GM12878 (cell line): ENCODE results near the gene SEC31A. TPM values are rescaled to one million over a fixed set of nuclear protein-coding genes. Genes with fewer than 3 reads are reported as not detected.
A peak's percentile ranks its signal among the peaks of the same experiment; 100 is the strongest.

Experiments
- ATAC-seq: fragments of 200-7000 bp; cut with Tn5 transposase; 3 replicates; pipeline ENCODE4 v1.9.1; 2020; ENCODE audit warnings: mild to moderate bottlenecking, moderate library complexity
- BruUV-seq: library from RNA; stranded (reverse); fragments of 400-500 nt; replicated peaks from 2 replicates; lab custom pipeline; 2021; lab: Mats Ljungman, UMichigan
- CTCF ChIA-PET: fragments of 300-600 bp; sonication (Branson Sonifier 250); formaldehyde crosslinking; extraction: SDS; loops from one replicate; lab custom pipeline; 2021; ENCODE audit warnings: inconsistent platforms; lab: Yijun Ruan, JAX
- POLR2A ChIA-PET: fragments of 350-600 bp; formaldehyde crosslinking; extraction: SDS; loops from one replicate; lab custom pipeline; 2021; ENCODE audit warnings: inconsistent platforms; lab: Charles Lee
- RAD21 ChIA-PET: fragments of 300-600 bp; sonication (Branson Sonifier 250); formaldehyde crosslinking; loops from one replicate; lab custom pipeline; 2023; ENCODE audit warnings: antibody characterized with exemption; ENCODE audit not compliant: unreplicated experiment; lab: Charles Lee
- SMC1A ChIA-PET: fragments of 300-600 bp; sonication (Branson Sonifier 250); formaldehyde crosslinking; loops from one replicate; lab custom pipeline; 2023; ENCODE audit not compliant: unreplicated experiment, uncharacterized antibody; lab: Charles Lee
- DNase-seq: peaks from one replicate; pipeline ENCODE4 v3.0.0-alpha.2; 2011; ENCODE audit warnings: low read depth, low spot score
- FAIRE-seq: peaks from 3 replicates; lab custom pipeline; 2011; peaks lifted over from hg19 to GRCh38; lab: Jason Lieb, UNC
- H2AFZ ChIP-seq: 2 replicates; pipeline ENCODE4 v1.6.0; 2011; ENCODE audit warnings: low read depth, low read length, control low read depth; ENCODE audit not compliant: control insufficient read depth
- H3K27ac ChIP-seq: 2 replicates; pipeline ENCODE4 v1.5.1; 2011; ENCODE audit warnings: control low read depth; ENCODE audit not compliant: control insufficient read depth, insufficient read depth
- H3K27me3 ChIP-seq, 2 experiments: replicated peaks in 1 of 2; 2 replicates each; pipeline versions ENCODE4 v1.6.0 to v1.6.1; 2011; ENCODE audit warnings: low read length in 1 of 2; ENCODE audit not compliant: control insufficient read depth in 2 of 2, insufficient read depth in 2 of 2
- H3K36me3 ChIP-seq, 2 experiments: 2 replicates each; pipeline ENCODE4 v1.5.1; 2011; ENCODE audit warnings: low read length in 1 of 2; ENCODE audit not compliant: control insufficient read depth in 2 of 2, insufficient read depth in 2 of 2
- H3K4me1 ChIP-seq: 2 replicates; pipeline ENCODE4 v1.6.1; 2011; ENCODE audit warnings: mild to moderate bottlenecking, low read length, moderate library complexity, mixed read lengths; ENCODE audit not compliant: control insufficient read depth, insufficient read depth
- H3K4me2 ChIP-seq: 2 replicates; pipeline ENCODE4 v1.6.0; 2011; ENCODE audit warnings: control low read depth; ENCODE audit not compliant: control insufficient read depth, insufficient read depth
- H3K4me3 ChIP-seq: fragments of 200-600 bp; sonication (generic); 2 replicates; pipeline ENCODE4 v1.5.1; 2016
- H3K79me2 ChIP-seq: 2 replicates; pipeline ENCODE4 v1.6.0; 2011; ENCODE audit warnings: low read length; ENCODE audit not compliant: control insufficient read depth, insufficient read depth
- H3K9ac ChIP-seq: 2 replicates; pipeline ENCODE4 v1.8.0; 2011; ENCODE audit warnings: low read length, control low read depth, mixed read lengths; ENCODE audit not compliant: control insufficient read depth, insufficient read depth
- H3K9me3 ChIP-seq: replicated peaks from 3 replicates; pipeline ENCODE4 v1.5.1; 2011; ENCODE audit warnings: mild to moderate bottlenecking, low read length; ENCODE audit not compliant: control insufficient read depth, insufficient read depth
- H4K20me1 ChIP-seq: 2 replicates; pipeline ENCODE4 v1.6.0; 2011; ENCODE audit not compliant: control insufficient read depth, insufficient read depth
- BRCA1 ChIP-seq: IDR thresholded peaks from 2 replicates; pipeline ENCODE4 v1.6.1; 2011; ENCODE audit warnings: low read depth, low read length, improper control_type of control experiment
- EGR1 ChIP-seq, 2 experiments: IDR thresholded peaks; 1 replicate in 1 of 2; 2 replicates in 1 of 2; pipeline ENCODE4 v1.6.1; 2011 to 2012; ENCODE audit warnings: low read depth in 2 of 2, low read length in 2 of 2, borderline replicate concordance in 1 of 2, mild to moderate bottlenecking in 1 of 2, moderate library complexity in 1 of 2
- ESRRA ChIP-seq: IDR thresholded peaks from 2 replicates; pipeline ENCODE4 v1.6.1; 2012; ENCODE audit warnings: mild to moderate bottlenecking, low read length, improper control_type of control experiment
- MEF2A ChIP-seq: IDR thresholded peaks from 2 replicates; pipeline ENCODE4 v1.6.1; 2011; ENCODE audit warnings: low read depth, mild to moderate bottlenecking, low read length, moderate library complexity; ENCODE audit not compliant: insufficient read depth
- MEF2B ChIP-seq: fragments of 450-650 bp; IDR thresholded peaks from 2 replicates; pipeline ENCODE4 v1.6.1; 2018; ENCODE audit warnings: mild to moderate bottlenecking, moderate library complexity; ENCODE audit not compliant: partially characterized antibody, poor library complexity, severe bottlenecking
- NRF1 ChIP-seq: conservative IDR thresholded peaks from 2 replicates; pipeline ENCODE4 v1.6.1; 2011; ENCODE audit warnings: mild to moderate bottlenecking, low read depth, low read length, improper control_type of control experiment
- POLR2AphosphoS2 ChIP-seq: IDR thresholded peaks from 2 replicates; pipeline ENCODE4 v1.6.1; 2011; ENCODE audit warnings: low read depth, mild to moderate bottlenecking, low read length, improper control_type of control experiment, moderate library complexity
- RUNX3 ChIP-seq: IDR thresholded peaks from 2 replicates; pipeline ENCODE4 v1.6.1; 2012; ENCODE audit warnings: low read length, inconsistent platforms
- SMARCA5 ChIP-seq: fragments of 450-650 bp; IDR thresholded peaks from 2 replicates; pipeline ENCODE4 v1.6.1; 2017; ENCODE audit warnings: mild to moderate bottlenecking
- TAF1 ChIP-seq: IDR thresholded peaks from 2 replicates; pipeline ENCODE4 v1.6.1; 2011; ENCODE audit warnings: mild to moderate bottlenecking, low read depth, low read length, borderline replicate concordance
- YY1 ChIP-seq: IDR thresholded peaks from 2 replicates; pipeline ENCODE4 v1.6.1; 2011; ENCODE audit warnings: low read depth, mild to moderate bottlenecking, low read length
- ZNF384 ChIP-seq: IDR thresholded peaks from 2 replicates; pipeline ENCODE4 v1.6.1; 2012; ENCODE audit warnings: low read depth, mild to moderate bottlenecking, low read length, improper control_type of control experiment, borderline replicate concordance
- WGBS: methylation state at CpG from one replicate; pipeline ENCODE4 v1.1.6; 2016; ENCODE audit warnings: low lambda C conversion rate; ENCODE audit not compliant: insufficient replicate concordance, insufficient coverage; ENCODE audit errors: missing lambda C conversion rate; 5-methylcytosine and 5-hydroxymethylcytosine counted together
- in situ Hi-C: fragments of 300-500 bp; cut with MboI; formaldehyde crosslinking; loops from 9 replicates; pipeline ENCODE4 v1.14.3; 2018; ENCODE audit warnings: mixed read lengths
- intact Hi-C: fragments of 100-400 bp; cut with micrococcal nuclease; formaldehyde crosslinking; loops from one replicate; pipeline ENCODE4 v1.14.2; 2022; ENCODE audit not compliant: unreplicated experiment
- polyA plus RNA-seq, 11 experiments: library from polyadenylated mRNA; depleted of rRNA in 4 of 11; unstranded in 6 of 11; stranded (reverse) in 5 of 11; fragments of >200 nt; fragmentation: Nextera tagmentation in 4 of 11; fragmentation: Illumina TruSeq in 1 of 11; extraction: Ambion mirVana in 4 of 11; extraction: Trizol in 1 of 11; gene quantifications; 1 replicate in 1 of 11; 2 replicates in 10 of 11; pipeline versions ENCODE4 v1.2.1 to v1.2.3, GENCODE V29; 2011 to 2016; ENCODE audit warnings: inconsistent platforms in 2 of 11, missing spikeins in 2 of 11, low read depth in 1 of 11
- total RNA-seq, 4 experiments: library from RNA; depleted of rRNA in 3 of 4; stranded (reverse); fragments of >200 nt in 3 of 4; fragmentation: Illumina TruSeq in 1 of 4; extraction: Trizol in 1 of 4; gene quantifications; 2 replicates each; pipeline versions ENCODE4 v1.2.1 to v1.2.3, GENCODE V29; 2013 to 2021
- TF ChIP-seq, protein P1 (sequence below): fragments of 450-650 bp; IDR thresholded peaks from 2 replicates; pipeline ENCODE4 v1.6.1; 2018; ENCODE audit warnings: borderline replicate concordance, mild to moderate bottlenecking; ENCODE audit not compliant: partially characterized antibody
- TF ChIP-seq, protein P2 (sequence below): fragments of 450-650 bp; IDR thresholded peaks from 2 replicates; pipeline ENCODE4 v1.6.1; 2016; ENCODE audit warnings: mild to moderate bottlenecking
- TF ChIP-seq, protein P3 (sequence below): IDR thresholded peaks from 2 replicates; pipeline ENCODE4 v1.6.1; 2012; ENCODE audit warnings: low read depth, low read length, improper control_type of control experiment
- TF ChIP-seq, protein P4 (sequence below), 3 experiments: IDR thresholded peaks in 2 of 3; conservative IDR thresholded peaks in 1 of 3; 2 replicates each; pipeline ENCODE4 v1.5.1; 2011; ENCODE audit warnings: low read depth in 3 of 3, low read length in 3 of 3, mild to moderate bottlenecking in 3 of 3, control low read depth in 2 of 3, moderate library complexity in 2 of 3, inconsistent platforms in 1 of 3, mixed read lengths in 1 of 3; ENCODE audit not compliant: control insufficient read depth in 2 of 3, insufficient read depth in 1 of 3; ENCODE audit errors: extremely low read depth in 1 of 3

Gene SEC31A
- total and polyA plus RNA-seq, 10 of the 15 experiments (the other 5 are each of a cell fraction or from before 2014, with no cell fraction given), result 74.6 to 171 (median 129) TPM

DNA sequence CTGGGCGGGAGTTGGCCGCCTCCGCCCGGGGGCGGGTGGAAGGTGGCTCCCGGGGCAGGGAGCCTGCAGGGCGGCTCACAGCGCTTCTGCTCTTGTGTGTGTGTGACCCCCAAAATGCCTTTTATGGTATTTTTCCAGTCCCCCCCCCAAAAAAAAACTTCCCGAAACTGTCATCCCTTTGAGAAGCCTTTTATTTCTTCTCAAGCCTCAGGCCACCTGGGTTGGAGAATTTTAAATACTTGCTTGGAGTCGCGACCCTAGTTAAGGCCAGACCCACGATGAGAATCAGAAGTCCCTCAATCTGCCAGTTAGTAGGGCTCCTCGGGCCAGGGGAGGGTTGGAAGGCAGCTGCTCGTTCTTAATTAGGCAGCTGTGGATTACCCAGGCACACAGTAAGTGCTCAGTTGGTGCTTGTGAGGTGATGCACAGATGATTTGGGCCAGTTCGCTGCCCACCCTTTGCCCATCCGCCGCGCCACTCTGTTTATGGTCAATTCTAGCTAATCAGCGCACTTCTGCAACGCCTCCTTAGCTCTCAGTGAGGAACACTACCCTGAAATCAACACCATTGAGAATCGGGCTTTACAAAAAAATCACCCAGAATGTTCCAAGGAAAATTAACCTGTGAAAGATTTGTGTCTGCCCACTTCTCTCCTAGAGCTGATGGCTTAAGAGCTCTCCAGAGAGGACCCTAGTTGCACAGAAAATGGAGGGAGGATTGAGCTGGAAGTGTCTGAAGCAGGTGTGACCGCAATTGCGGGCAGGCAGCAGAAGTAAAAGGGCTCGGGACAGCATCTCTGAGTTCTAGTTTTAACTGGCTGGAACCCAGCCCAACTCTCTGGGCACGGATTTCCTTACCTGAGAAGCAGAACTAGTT, 91.7 kb downstream of the SEC31A start:
- no peaks in the 10 kb centered on the region for H3K79me2 ChIP-seq
- intact Hi-C loops, result no loop called here
- FAIRE-seq (peak; percentile 81), DNase-seq (no peak), ATAC-seq (peak; percentile 49)
- no TSS peak for BruUV-seq
- H3K4me2 ChIP-seq, result peak overlapping the region; percentile 98
- ChIA-PET CTCF (interaction anchor here (0.7 to 1.7 kb wide), 13 partner anchors 10 to 340 kb away, joined by 3 to 6 read pairs (median 3); no protein-coding TSS in a partner anchor), RAD21 (interaction anchor here (0.7 to 2.3 kb wide), 5 partner anchors 10 to 116 kb away, joined by 3 to 7 read pairs (median 3); no protein-coding TSS in a partner anchor), SMC1A (interaction anchor here (0.7 to 2.7 kb wide), 6 partner anchors 13 to 212 kb away, joined by 3 to 13 read pairs (median 3); no protein-coding TSS in a partner anchor), POLR2A (interaction anchor here (1.0 kb wide), 1 partner anchor 21 kb away, joined by 4 read pairs; no protein-coding TSS in a partner anchor)
- no peaks in the 10 kb centered on the region for H4K20me1 ChIP-seq
- peak overlapping the region; percentile 69 for H2AFZ ChIP-seq
- in situ Hi-C loops, result no loop called here
- H3K27me3 ChIP-seq, result no peaks in the 10 kb centered on the region
- H3K36me3 ChIP-seq, result no peaks in the 10 kb centered on the region
- peak overlapping the region; percentile 84 for H3K4me3 ChIP-seq
- 8% methylated on average over 19 of the region's 25 CpGs for WGBS
- peaks cover 9% of the 10 kb centered on the region for H3K4me1 ChIP-seq
- no peak overlapping the region; the same call in 1 of the 2 replicates for H3K27ac ChIP-seq
- peak overlapping the region; percentile 54; the same call in 1 of the 2 replicates for H3K9ac ChIP-seq
- no peaks in the 10 kb centered on the region for H3K9me3 ChIP-seq
- TF ChIP-seq, protein P1, sequence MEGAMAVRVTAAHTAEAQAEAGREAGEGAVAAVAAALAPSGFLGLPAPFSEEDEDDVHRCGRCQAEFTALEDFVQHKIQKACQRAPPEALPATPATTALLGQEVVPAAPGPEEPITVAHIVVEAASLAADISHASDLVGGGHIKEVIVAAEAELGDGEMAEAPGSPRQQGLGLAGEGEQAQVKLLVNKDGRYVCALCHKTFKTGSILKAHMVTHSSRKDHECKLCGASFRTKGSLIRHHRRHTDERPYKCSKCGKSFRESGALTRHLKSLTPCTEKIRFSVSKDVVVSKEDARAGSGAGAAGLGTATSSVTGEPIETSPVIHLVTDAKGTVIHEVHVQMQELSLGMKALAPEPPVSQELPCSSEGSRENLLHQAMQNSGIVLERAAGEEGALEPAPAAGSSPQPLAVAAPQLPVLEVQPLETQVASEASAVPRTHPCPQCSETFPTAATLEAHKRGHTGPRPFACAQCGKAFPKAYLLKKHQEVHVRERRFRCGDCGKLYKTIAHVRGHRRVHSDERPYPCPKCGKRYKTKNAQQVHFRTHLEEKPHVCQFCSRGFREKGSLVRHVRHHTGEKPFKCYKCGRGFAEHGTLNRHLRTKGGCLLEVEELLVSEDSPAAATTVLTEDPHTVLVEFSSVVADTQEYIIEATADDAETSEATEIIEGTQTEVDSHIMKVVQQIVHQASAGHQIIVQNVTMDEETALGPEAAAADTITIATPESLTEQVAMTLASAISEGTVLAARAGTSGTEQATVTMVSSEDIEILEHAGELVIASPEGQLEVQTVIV, result no peak
- TF ChIP-seq TAF1 (0 out of 2 replicates have a peak, but pooled peaks have one; percentile 5), POLR2AphosphoS2 (no peak), MEF2A (no peak), YY1 (0 out of 2 replicates have a peak, but pooled peaks have one; percentile 26), ZNF384 (no peak), NRF1 (no peak), BRCA1 (no peak), MEF2B (no peak), RUNX3 (peak; percentile 73), ESRRA (no peak), EGR1 (IDR thresholded peaks at IDR 0.05; ENCODE audit: borderline replicate concordance in 1 of 2, low read depth in 2 of 2, low read length in 2 of 2) (peak in 1 of 2 experiments; percentile 76; a peak in 2 of 3 replicates), SMARCA5 (no peak)
- TF ChIP-seq, protein P2, sequence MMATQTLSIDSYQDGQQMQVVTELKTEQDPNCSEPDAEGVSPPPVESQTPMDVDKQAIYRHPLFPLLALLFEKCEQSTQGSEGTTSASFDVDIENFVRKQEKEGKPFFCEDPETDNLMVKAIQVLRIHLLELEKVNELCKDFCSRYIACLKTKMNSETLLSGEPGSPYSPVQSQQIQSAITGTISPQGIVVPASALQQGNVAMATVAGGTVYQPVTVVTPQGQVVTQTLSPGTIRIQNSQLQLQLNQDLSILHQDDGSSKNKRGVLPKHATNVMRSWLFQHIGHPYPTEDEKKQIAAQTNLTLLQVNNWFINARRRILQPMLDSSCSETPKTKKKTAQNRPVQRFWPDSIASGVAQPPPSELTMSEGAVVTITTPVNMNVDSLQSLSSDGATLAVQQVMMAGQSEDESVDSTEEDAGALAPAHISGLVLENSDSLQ, result no peak
- TF ChIP-seq, protein P3, sequence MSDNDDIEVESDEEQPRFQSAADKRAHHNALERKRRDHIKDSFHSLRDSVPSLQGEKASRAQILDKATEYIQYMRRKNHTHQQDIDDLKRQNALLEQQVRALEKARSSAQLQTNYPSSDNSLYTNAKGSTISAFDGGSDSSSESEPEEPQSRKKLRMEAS, result no peak
- TF ChIP-seq, protein P4, sequence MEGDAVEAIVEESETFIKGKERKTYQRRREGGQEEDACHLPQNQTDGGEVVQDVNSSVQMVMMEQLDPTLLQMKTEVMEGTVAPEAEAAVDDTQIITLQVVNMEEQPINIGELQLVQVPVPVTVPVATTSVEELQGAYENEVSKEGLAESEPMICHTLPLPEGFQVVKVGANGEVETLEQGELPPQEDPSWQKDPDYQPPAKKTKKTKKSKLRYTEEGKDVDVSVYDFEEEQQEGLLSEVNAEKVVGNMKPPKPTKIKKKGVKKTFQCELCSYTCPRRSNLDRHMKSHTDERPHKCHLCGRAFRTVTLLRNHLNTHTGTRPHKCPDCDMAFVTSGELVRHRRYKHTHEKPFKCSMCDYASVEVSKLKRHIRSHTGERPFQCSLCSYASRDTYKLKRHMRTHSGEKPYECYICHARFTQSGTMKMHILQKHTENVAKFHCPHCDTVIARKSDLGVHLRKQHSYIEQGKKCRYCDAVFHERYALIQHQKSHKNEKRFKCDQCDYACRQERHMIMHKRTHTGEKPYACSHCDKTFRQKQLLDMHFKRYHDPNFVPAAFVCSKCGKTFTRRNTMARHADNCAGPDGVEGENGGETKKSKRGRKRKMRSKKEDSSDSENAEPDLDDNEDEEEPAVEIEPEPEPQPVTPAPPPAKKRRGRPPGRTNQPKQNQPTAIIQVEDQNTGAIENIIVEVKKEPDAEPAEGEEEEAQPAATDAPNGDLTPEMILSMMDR (IDR thresholded peaks at IDR 0.05 in 2 of 3, conservative IDR thresholded peaks at IDR 0.05 in 1 of 3; ENCODE audit: control insufficient read depth in 2 of 3, extremely low read depth in 1 of 3, insufficient read depth in 1 of 3, low read depth in 3 of 3, low read length in 3 of 3), result no peak
